Lower leg skin (tissue), 3 donors: ENCODE measurements around the gene CAVIN4.

Source experiments
- POLR2A ChIP-seq, 2 donors: fragments of 450-650 bp; IDR thresholded peaks; one replicate each; pipeline ENCODE4 v1.6.1; 2016 to 2017; ENCODE audit warnings: antibody characterized with exemption in 2 of 2, mild to moderate bottlenecking in 1 of 2, moderate library complexity in 1 of 2
- TF ChIP-seq, protein P1 (sequence below), 3 donors: fragments of 450-650 bp; IDR thresholded peaks; one replicate each; pipeline ENCODE4 v1.5.1; 2016; ENCODE audit warnings: antibody characterized with exemption in 3 of 3, mild to moderate bottlenecking in 3 of 3, moderate library complexity in 2 of 3

DNA sequence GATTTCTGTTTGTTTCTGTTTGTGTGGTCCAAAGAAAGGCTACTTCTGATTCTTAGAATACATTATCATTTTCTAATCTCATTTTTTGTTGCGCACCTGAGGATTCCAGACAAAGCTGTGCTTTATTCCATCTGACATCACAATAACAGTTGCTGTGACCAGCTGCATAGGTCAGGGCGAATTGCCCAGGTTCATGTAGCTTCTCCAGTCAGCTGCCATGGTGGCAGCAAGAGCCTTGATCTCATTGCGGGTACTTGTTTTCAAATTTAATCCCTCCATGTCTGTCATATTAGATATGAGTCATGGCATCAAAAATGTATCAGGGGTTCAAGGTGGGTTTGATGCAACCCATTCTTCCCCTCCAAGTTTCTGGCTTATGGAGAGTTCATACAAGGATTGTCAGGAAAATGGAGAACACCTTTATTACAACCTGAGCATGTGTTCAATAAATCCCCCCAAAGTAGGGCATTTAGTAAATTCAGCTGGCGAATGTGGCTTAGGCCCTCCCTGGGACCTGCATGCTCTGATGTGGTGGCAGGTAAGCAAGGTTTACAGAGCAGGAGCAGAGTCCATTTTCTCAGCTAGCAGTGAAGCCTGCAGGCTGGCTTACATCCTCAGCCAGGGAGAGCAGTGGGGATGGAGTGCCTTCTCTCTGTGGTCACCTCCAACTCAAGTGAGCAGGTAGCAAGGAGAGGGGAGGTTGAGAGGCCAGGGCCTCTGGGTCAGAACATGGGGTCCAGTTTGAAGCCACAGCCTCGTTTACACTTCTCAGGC, 13.9 kb downstream of the CAVIN4 start:
- TF ChIP-seq, protein P1, sequence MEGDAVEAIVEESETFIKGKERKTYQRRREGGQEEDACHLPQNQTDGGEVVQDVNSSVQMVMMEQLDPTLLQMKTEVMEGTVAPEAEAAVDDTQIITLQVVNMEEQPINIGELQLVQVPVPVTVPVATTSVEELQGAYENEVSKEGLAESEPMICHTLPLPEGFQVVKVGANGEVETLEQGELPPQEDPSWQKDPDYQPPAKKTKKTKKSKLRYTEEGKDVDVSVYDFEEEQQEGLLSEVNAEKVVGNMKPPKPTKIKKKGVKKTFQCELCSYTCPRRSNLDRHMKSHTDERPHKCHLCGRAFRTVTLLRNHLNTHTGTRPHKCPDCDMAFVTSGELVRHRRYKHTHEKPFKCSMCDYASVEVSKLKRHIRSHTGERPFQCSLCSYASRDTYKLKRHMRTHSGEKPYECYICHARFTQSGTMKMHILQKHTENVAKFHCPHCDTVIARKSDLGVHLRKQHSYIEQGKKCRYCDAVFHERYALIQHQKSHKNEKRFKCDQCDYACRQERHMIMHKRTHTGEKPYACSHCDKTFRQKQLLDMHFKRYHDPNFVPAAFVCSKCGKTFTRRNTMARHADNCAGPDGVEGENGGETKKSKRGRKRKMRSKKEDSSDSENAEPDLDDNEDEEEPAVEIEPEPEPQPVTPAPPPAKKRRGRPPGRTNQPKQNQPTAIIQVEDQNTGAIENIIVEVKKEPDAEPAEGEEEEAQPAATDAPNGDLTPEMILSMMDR (IDR thresholded peaks at IDR 0.05) = no peak
- TF ChIP-seq POLR2A (IDR thresholded peaks at IDR 0.05) = no peak
